A673 (cell line): ENCODE data around the gene PTK7. TPM values are rescaled to one million over a fixed set of nuclear protein-coding genes. Genes with fewer than 3 reads are reported as not detected.

Source experiments
- BruUV-seq: library from RNA; stranded (reverse); fragments of 400-500 nt; replicated peaks from 2 replicates; lab custom pipeline; 2021; lab: Mats Ljungman, UMichigan
- CTCF ChIA-PET: fragments of 300-600 bp; sonication (Branson Sonifier 250); formaldehyde crosslinking; loops from one replicate; lab custom pipeline; 2022; ENCODE audit warnings: antibody characterized with exemption; lab: Charles Lee
- POLR2A ChIA-PET: fragments of 300-600 bp; sonication (Branson Sonifier 250); formaldehyde crosslinking; loops from one replicate; lab custom pipeline; 2022; ENCODE audit warnings: antibody characterized with exemption; ENCODE audit not compliant: low non-redundant PET; lab: Charles Lee
- DNase-seq: peaks from one replicate; pipeline ENCODE4 v3.0.0-alpha.2; 2015; ENCODE audit warnings: low spot score
- H3K27ac ChIP-seq: fragments of 200-600 bp; sonication (generic); 2 replicates; pipeline ENCODE4 v1.5.1; 2016; ENCODE audit warnings: mixed run types, low read depth, mild to moderate bottlenecking, mixed read lengths, antibody characterized with exemption, low read length; ENCODE audit not compliant: poor library complexity, severe bottlenecking
- H3K27me3 ChIP-seq: fragments of 200-600 bp; sonication (generic); replicated peaks from 2 replicates; pipeline ENCODE4 v1.6.1; 2017; ENCODE audit warnings: mixed run types, low read depth, mild to moderate bottlenecking, mixed read lengths, antibody characterized with exemption, low read length; ENCODE audit not compliant: insufficient read depth, poor library complexity
- H3K36me3 ChIP-seq: fragments of 200-600 bp; sonication (generic); 2 replicates; pipeline ENCODE4 v1.6.1; 2016; ENCODE audit warnings: mixed run types, mild to moderate bottlenecking, mixed read lengths, antibody characterized with exemption, low read length; ENCODE audit not compliant: insufficient read depth, poor library complexity, severe bottlenecking
- H3K4me1 ChIP-seq: fragments of 200-600 bp; sonication (generic); 2 replicates; pipeline ENCODE4 v1.6.1; 2017; ENCODE audit warnings: mixed run types, mild to moderate bottlenecking, mixed read lengths, antibody characterized with exemption, low read length; ENCODE audit not compliant: insufficient read depth, poor library complexity, severe bottlenecking
- H3K4me3 ChIP-seq: fragments of 200-600 bp; sonication (generic); 2 replicates; pipeline ENCODE4 v1.5.1; 2016; ENCODE audit warnings: low read depth, mixed run types, mild to moderate bottlenecking, mixed read lengths, low read length; ENCODE audit not compliant: poor library complexity, severe bottlenecking
- H3K9me3 ChIP-seq: fragments of 200-600 bp; sonication (generic); 2 replicates; pipeline ENCODE4 v1.6.1; 2016; ENCODE audit warnings: mixed run types, low read depth, mild to moderate bottlenecking, mixed read lengths, antibody characterized with exemption, low read length; ENCODE audit not compliant: poor library complexity, severe bottlenecking
- EZH2 ChIP-seq: fragments of 200-600 bp; sonication (generic); IDR thresholded peaks from 2 replicates; pipeline ENCODE4 v1.6.1; 2017; ENCODE audit warnings: borderline replicate concordance, low read depth, mild to moderate bottlenecking, mixed read lengths, antibody characterized with exemption, low read length; ENCODE audit not compliant: poor library complexity, severe bottlenecking
- intact Hi-C: fragments of 100-400 bp; cut with micrococcal nuclease; formaldehyde crosslinking; loops from one replicate; pipeline ENCODE4 v1.10.0; 2022; ENCODE audit not compliant: unreplicated experiment
- total RNA-seq: library from RNA; stranded (reverse); gene quantifications from 2 replicates; pipeline ENCODE4 v1.2.3, GENCODE V29; 2021
- TF ChIP-seq, protein P1 (sequence below): fragments of 300-800, 200-600 bp; sonication (generic); conservative IDR thresholded peaks from 2 replicates; pipeline ENCODE4 v1.5.1; 2017; ENCODE audit warnings: low read depth, mild to moderate bottlenecking, antibody characterized with exemption, low read length, moderate library complexity, mixed read lengths

PTK7 gene
- total RNA-seq, 1 experiment from 2014 or later = 84.5 TPM

DNA sequence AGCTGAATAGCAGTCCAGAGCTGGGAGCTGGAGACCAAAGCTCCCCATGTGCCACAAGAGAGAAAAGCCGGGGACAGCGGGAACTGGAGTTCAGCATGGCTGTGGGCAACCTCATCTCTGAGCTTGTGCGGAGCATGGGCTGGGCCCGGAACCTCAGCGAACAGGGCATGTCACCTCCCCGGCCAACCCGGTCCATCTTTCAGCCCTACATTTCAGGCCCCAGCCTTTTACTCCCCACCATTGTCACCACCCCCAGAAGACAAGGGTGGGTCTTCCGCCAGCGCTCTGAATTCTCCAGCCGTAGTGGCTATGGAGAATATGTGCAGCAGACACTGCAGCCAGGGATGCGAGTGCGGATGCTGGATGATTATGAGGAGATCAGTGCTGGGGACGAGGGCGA lies 109.9 kb downstream of the PTK7 start:
- Histone ChIP-seq H3K4me1 (peaks cover 11% of the 10 kb centered on the region), H3K27ac (no peak overlapping the region), H3K4me3 (no peak overlapping the region), H3K27me3 (no peaks in the 10 kb centered on the region), H3K36me3 (peaks cover 20% of the 10 kb centered on the region), H3K9me3 (no peaks in the 10 kb centered on the region)
- BruUV-seq = no TSS peak
- intact Hi-C loops = no loop called here
- CTCF ChIA-PET = no interaction called here
- POLR2A ChIA-PET = no interaction called here
- no peak for TF ChIP-seq EZH2
- TF ChIP-seq, protein P1, sequence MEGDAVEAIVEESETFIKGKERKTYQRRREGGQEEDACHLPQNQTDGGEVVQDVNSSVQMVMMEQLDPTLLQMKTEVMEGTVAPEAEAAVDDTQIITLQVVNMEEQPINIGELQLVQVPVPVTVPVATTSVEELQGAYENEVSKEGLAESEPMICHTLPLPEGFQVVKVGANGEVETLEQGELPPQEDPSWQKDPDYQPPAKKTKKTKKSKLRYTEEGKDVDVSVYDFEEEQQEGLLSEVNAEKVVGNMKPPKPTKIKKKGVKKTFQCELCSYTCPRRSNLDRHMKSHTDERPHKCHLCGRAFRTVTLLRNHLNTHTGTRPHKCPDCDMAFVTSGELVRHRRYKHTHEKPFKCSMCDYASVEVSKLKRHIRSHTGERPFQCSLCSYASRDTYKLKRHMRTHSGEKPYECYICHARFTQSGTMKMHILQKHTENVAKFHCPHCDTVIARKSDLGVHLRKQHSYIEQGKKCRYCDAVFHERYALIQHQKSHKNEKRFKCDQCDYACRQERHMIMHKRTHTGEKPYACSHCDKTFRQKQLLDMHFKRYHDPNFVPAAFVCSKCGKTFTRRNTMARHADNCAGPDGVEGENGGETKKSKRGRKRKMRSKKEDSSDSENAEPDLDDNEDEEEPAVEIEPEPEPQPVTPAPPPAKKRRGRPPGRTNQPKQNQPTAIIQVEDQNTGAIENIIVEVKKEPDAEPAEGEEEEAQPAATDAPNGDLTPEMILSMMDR = no peak
- no peak for DNase-seq

- peaks cover 20% of the 10 kb centered on the region for H3K36me3 ChIP-seq
- BruUV-seq = no TSS peak
- H3K4me1 ChIP-seq = peaks cover 5% of the 10 kb centered on the region
- CTCF ChIA-PET = no interaction called here
- no peak for DNase-seq
- H3K27me3 ChIP-seq = no peaks in the 10 kb centered on the region
- intact Hi-C loops = no loop called here
- POLR2A ChIA-PET = no interaction called here
- H3K4me3 ChIP-seq = no peak overlapping the region
- H3K27ac ChIP-seq = no peak overlapping the region
- H3K9me3 ChIP-seq = no peaks in the 10 kb centered on the region
- TF ChIP-seq, protein P1 = no peak
- TF ChIP-seq EZH2 = no peak
Measured at GRCh38 chr6:43186706-43187105, 110.6 kb downstream of the PTK7 start.

DNA sequence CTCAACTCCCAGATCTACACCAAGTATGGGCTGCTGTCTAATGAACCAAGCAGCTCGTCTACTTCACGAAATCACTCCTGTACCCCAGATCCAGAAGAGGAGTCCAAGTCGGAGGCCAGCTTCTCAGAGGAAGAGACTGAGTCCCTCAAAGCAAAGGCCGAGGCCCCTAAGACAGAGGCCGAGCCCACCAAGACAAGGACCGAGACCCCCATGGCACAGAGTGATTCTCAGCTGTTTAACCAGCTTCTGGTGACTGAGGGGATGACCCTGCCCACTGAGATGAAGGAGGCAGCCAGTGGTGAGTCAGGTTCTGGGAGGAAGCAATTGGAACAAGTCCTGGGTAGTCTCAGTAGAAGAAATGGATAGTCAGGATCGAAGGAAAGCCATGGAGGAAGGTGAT lies 111.7 kb downstream of the PTK7 start:
- ChIA-PET POLR2A (no interaction called here), CTCF (interaction anchor here (0.6 kb wide), 1 partner anchor 294 kb away, joined by 4 read pairs; no protein-coding TSS in a partner anchor)
- no TSS peak for BruUV-seq
- no peak for DNase-seq
- no peaks in the 10 kb centered on the region for H3K9me3 ChIP-seq
- peaks cover 3% of the 10 kb centered on the region for H3K4me1 ChIP-seq
- peaks cover 20% of the 10 kb centered on the region for H3K36me3 ChIP-seq
- H3K27me3 ChIP-seq = no peaks in the 10 kb centered on the region
- no peak overlapping the region for H3K4me3 ChIP-seq
- TF ChIP-seq, protein P1 = no peak
- TF ChIP-seq EZH2 = no peak
- no peak overlapping the region for H3K27ac ChIP-seq
- intact Hi-C loops = no loop called here
